ENCODE data around the gene MUC5AC.
"Not testable (repeated sequence)": the region's sequence is repeated elsewhere in the genome, so short reads cannot be mapped to it uniquely, and the experiment has no call there.

Gene MUC5AC
- total RNA-seq, result 0 to 0.16 (median 0) reads per million in 18 experiments

GRCh38 chr11:1157645-1158591 is at the start of gene MUC5AC:
TSS of gene MUC5AC (plus strand) at chr11:1157953. CDS start at chr11:1158000, 47 bp downstream.
- no peak for DNase-seq

GRCh38 chr11:1108246-1108900 is 49.4 kb upstream of the MUC5AC start:
- no peak for DNase-seq

- DNase-seq, result no peak
Measured at GRCh38 chr11:1109101-1109917, 48.4 kb upstream of the MUC5AC start.

- no peak for DNase-seq
Measured at GRCh38 chr11:1109918-1110705, 47.6 kb upstream of the MUC5AC start.

- no peak for DNase-seq
Measured at GRCh38 chr11:1111545-1112212, 46.1 kb upstream of the MUC5AC start.

- no peak for DNase-seq
Measured at GRCh38 chr11:1112351-1113191, 45.2 kb upstream of the MUC5AC start.

GRCh38 chr11:1113405-1114201 is 44.1 kb upstream of the MUC5AC start:
- no peak for DNase-seq

GRCh38 chr11:1115292-1115691 is 42.5 kb upstream of the MUC5AC start:
- not testable (repeated sequence) for DNase-seq

- no peak for DNase-seq
Measured at GRCh38 chr11:1116104-1116503, 41.6 kb upstream of the MUC5AC start.

GRCh38 chr11:1116666-1117390 is 40.9 kb upstream of the MUC5AC start:
- DNase-seq, result no peak

- DNase-seq, result no peak
Measured at GRCh38 chr11:1117992-1118391, 39.8 kb upstream of the MUC5AC start.

- DNase-seq, result no peak
Measured at GRCh38 chr11:1118755-1119603, 38.8 kb upstream of the MUC5AC start.

GRCh38 chr11:1119604-1120146 is 38.1 kb upstream of the MUC5AC start:
- DNase-seq, result no peak

- no peak for DNase-seq
Measured at GRCh38 chr11:1120532-1121330, 37.0 kb upstream of the MUC5AC start.

GRCh38 chr11:1121331-1121812 is 36.4 kb upstream of the MUC5AC start:
- DNase-seq, result no peak
